ENCODE measurements around the gene PCBD1.

- TF ChIP-seq POLR2A (IDR thresholded peaks at IDR 0.05; ENCODE audit: low read depth, low read length), result no peak
- TF ChIP-seq POLR2AphosphoS5 (IDR thresholded peaks at IDR 0.05; ENCODE audit: low read depth, low read length), result no peak
- no peak for TF ChIP-seq PAX5 (IDR thresholded peaks at IDR 0.05; ENCODE audit: insufficient read depth, low read length, severe bottlenecking)
- no peak for TF ChIP-seq TAF1 (IDR thresholded peaks at IDR 0.05; ENCODE audit: low read depth, low read length)
Observed at GRCh38 chr10:70918851-70919530, 30.6 kb upstream of the PCBD1 start.
